Effector CD4-positive, alpha-beta T cell (primary cell): ENCODE measurements around the gene RYR2.
"Not testable (repeated sequence)": the region's sequence is repeated elsewhere in the genome, so short reads cannot be mapped to it uniquely, and the experiment has no call there.

Experiments used
- DNase-seq: peaks from one replicate; pipeline ENCODE4 v3.0.0-alpha.2; 2020

RYR2 gene

DNA sequence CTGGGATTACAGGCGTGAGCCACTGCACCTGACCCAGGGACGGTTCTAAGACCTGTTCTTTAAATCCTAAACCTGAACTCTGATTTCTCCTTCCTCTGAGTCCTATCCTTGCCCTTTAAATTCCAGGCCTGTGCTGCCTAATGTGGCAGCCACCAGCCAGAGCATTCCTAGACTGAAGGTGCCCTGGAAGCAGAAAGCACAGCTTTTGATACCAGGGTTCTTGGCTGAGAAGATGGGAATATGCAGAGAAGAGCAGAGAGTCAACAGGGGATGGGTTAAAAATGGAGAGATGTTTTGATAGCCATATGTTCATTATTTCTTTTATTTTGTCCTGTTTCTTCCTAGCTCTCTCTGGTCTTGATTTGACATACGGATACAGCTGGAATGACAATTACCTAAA, 49.7 kb downstream of the RYR2 start:
- DNase-seq, result no peak

- DNase-seq, result no peak
Measured at GRCh38 chr1:237093691-237094090, 51.7 kb downstream of the RYR2 start.

GRCh38 chr1:237098541-237098940, 56.6 kb downstream of the RYR2 start:
- DNase-seq, result no peak

GRCh38 chr1:237103021-237103420, 61.0 kb downstream of the RYR2 start:
- no peak for DNase-seq

DNA sequence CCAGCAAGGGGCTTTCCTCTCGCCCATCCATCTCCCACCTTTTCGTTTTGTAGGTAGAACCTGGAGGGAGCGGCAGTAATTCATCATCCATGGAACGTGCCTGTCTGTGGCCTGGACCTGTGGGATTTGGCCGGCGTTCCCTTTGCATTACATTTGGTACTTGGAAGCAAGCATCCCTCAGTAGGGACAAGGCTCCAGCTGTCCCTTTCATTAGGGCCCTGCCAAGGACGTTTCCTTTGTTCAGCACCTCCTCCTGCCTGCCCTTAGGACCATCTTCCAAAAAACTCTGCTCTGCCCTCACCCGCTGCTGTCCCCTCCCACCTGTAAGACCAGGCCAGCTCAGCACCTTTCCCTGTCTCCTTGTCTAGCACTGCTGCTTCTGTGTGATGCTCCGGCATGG, 62.1 kb downstream of the RYR2 start:
- no peak for DNase-seq

GRCh38 chr1:237105826-237106225, 63.8 kb downstream of the RYR2 start:
- no peak for DNase-seq

GRCh38 chr1:237108297-237109040, 66.5 kb downstream of the RYR2 start:
- DNase-seq, result no peak

- DNase-seq, result no peak
Measured at GRCh38 chr1:237111807-237112206, 69.8 kb downstream of the RYR2 start.

GRCh38 chr1:237112663-237113062, 70.7 kb downstream of the RYR2 start:
- DNase-seq, result no peak

GRCh38 chr1:237115035-237115434, 73.1 kb downstream of the RYR2 start:
- no peak for DNase-seq

DNA sequence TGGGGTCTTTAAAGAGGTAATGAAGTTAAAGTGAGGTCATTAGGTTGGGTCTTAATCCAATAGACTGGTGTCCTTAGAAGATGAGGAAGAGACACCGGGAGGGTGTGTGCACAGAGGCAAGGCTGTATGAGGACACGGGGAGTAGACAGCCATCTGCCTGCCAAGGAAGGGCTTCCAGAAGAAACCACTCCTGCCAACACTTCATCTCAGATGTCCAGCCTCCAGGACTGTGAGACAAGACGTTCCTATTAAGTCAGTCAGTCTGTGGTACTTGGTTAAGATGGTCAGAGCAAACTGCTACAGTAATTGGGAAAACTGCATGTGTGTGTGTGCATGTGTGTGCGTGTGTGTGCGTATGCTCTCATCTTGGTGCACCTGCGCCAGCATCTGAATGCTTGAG, 77.1 kb downstream of the RYR2 start:
- no peak for DNase-seq

GRCh38 chr1:237120683-237121082, 78.7 kb downstream of the RYR2 start:
- DNase-seq, result no peak

DNA sequence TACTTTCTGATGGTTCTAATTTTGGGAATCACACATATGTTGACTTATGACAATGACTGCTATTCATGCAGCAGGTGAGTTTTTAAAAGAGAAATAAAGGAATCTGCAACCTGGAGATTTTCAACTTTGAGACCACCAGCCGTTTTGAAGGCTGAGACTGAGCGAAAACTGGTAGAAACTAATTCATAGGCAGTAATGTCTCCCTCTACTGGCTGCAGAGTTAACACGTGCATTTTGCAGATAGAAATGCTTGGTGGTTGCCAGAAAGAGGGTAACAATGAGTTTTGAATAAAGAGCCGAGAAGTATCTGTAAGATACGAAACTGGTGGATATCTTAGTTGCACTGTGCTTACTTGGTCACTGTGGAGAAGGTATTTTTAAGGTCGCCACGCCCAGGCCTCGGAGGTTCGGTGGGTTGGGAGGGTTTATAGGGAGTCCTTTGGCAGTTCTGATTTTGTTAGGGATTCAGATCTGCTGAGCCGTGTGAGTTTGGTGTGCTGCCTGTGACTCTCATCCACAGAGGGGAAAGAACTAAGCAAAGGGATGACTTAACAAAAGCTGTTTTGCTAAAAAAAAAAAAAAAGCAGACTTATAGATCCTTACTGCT, 83.0 kb downstream of the RYR2 start:
- DNase-seq, result no peak

- DNase-seq, result no peak
Measured at GRCh38 chr1:237126180-237126579, 84.2 kb downstream of the RYR2 start.

- DNase-seq, result not testable (repeated sequence)
Measured at GRCh38 chr1:237127301-237127700, 85.3 kb downstream of the RYR2 start.

DNA sequence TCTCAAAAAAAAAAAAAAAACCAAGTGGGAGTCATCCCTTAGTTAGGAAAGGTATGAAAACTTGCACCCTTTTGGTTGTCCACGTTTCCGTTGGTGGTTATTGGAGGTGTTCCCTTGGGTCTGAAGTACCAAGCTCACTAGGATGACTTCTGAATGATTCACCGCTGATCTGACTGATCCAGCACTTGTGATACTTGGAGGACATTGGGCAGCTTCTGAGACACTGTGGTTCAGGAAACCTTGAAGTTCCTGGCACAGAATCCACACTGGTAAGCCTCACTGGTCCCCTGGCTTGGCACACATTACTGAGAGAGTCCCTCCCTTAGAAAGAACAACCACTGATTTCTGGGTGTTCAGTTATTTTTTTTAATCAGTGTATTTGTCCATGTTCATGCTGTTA, 91.9 kb downstream of the RYR2 start:
- DNase-seq, result no peak

DNA sequence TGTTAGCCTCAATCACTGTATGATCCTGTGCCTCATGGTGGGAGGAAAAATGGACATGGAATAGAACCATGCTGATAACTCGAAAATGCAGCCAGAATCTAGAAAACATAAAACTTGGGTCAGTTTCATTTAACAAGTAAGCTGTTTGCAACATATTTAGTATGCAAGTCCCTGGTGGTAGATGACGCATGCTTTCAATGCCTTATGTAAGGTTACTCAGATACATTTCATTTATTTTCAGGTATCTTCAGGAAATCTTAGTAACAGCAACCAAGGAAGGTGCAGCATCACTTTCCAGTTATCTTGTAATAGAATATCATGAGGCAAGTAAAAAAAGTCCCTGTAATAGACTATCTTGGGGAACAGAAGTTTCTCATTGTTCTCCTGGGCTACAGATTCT, 92.9 kb downstream of the RYR2 start:
- DNase-seq, result no peak

GRCh38 chr1:237138551-237138950, 96.6 kb downstream of the RYR2 start:
- no peak for DNase-seq

DNA sequence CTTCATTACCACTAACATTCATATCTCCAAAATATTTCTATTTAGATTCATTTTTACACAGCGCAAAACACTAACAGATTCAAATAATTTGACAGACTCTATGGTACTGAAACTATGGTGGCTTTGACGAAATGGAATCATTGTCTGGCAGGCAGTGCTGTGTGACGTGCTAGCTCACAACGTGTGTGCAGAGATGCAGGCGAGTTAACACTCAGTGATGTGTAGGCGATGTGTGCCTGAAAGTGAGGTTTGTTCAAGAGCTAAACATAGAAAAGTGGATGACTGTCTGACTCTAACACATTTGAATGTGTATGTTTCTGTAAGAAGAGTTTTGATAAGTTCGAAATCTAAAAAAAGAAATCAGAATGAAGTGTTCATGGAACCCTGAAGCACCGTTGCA, 97.7 kb downstream of the RYR2 start:
- DNase-seq, result no peak

GRCh38 chr1:237140986-237141385, 99.0 kb downstream of the RYR2 start:
- no peak for DNase-seq

DNA sequence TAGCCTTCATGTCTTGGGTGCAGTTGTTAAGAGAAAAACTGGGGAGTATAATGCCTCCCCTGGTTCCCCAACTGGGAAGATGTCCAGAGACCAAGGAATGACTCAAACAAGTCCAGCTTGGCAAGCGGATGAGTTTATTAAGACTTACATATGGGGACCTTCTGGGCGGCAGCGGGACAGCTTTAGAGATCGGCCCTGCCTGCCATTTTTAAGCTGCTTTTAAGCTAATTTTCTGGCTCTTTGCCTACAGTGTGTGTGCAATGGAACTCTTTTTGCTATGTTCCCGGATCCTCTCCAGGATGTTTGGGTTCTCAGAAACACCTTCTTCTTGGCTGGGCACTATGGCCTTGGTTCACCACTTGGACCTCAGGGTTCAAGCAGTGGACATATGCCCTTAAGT, 99.5 kb downstream of the RYR2 start:
- DNase-seq, result no peak

DNA sequence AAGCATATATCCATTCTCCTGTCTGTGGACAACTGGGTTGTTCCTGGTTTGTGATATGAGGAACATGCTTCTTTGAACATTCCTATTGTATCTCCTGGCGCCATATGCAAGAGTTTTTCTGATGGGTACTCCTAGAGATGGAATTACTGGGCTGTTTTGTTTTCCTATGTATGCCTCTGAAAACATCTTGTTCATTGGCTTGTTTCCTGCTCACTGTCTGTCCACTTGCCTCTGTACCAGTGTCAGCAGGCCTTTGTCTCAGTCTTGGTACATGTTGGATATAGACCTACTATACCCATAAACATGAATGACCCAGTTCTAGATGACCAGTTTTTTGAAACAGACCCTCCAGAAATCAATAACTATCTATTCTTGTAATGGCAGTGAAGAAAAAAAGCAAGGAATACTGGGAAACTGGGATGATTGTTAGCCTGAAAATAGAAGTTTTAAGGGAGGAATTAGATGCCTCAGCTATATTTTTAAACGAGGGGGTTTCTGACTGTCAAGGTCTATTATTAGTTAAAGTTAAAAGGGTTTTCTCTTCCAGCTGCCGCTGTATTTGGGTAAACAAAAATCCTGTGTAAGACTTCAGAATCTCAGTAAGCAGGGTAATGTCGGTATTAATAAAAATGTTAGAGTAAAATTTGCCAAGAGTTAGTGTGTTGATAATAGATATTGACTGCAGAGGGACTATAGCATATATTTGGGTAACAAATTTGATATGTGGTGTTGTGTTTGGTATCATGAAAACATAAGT, 103.6 kb downstream of the RYR2 start:
- no peak for DNase-seq

DNA sequence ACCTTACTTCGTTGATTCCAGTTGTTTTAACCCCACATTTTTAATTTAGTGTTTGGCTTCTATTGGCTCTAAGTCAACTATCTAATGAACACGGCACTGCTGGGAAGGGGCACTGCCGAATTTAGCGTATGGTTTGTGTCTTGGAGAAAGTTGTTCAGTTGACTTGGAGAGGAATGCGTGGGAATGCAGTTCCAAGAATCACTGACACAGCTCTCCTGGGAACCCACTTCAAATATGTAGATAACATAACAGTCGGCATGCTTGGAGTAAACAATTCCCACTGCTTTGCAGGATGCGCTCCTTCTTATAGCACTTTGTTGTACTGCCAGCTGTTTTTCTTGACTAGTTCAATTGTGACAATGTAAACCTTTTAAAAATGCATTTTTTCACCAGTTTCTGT, 104.3 kb downstream of the RYR2 start:
- DNase-seq, result no peak

GRCh38 chr1:237149857-237150256, 107.9 kb downstream of the RYR2 start:
- no peak for DNase-seq
